ENCODE data around the gene COX19.
A peak's percentile ranks its signal among the peaks of the same experiment; 100 is the strongest.

The COX19 gene

DNA sequence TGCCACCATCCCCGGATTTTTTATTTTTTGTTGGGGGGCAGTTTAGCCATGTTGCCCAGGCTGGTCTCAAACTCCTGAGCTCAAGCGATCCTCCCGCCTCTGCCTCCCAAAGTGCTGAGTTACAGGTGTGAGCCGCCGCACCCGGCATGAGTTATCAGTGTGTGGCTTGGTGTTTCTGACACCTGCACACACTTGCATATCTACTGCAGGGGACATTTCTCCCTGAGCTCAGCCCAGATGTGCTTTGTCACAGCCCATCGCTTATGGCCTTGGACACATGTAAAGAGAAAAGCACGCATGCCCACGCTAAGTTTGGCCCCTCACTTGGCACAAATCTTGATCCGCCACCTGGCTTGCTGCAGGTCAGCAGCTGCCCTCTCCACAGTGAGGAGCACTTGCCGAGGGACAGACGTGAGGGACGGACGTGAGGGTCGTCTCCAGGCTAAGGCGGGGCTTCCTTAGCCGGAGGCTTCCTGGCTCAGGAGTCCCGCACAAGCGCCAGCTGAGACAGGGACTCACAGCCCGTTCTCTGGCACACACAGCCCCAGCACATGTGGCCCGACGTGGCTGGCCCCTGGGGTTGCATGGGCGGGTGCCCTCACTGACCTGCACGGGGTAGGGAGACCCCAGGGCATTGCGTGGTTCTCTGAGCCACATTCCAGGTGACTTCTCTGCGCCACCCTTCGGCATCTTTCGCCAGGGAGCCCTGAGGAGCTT, 19.4 kb upstream of the COX19 start:
- TF ChIP-seq, protein P1, sequence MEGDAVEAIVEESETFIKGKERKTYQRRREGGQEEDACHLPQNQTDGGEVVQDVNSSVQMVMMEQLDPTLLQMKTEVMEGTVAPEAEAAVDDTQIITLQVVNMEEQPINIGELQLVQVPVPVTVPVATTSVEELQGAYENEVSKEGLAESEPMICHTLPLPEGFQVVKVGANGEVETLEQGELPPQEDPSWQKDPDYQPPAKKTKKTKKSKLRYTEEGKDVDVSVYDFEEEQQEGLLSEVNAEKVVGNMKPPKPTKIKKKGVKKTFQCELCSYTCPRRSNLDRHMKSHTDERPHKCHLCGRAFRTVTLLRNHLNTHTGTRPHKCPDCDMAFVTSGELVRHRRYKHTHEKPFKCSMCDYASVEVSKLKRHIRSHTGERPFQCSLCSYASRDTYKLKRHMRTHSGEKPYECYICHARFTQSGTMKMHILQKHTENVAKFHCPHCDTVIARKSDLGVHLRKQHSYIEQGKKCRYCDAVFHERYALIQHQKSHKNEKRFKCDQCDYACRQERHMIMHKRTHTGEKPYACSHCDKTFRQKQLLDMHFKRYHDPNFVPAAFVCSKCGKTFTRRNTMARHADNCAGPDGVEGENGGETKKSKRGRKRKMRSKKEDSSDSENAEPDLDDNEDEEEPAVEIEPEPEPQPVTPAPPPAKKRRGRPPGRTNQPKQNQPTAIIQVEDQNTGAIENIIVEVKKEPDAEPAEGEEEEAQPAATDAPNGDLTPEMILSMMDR (IDR thresholded peaks at IDR 0.05), result no peak
- H3K4me3 ChIP-seq, result no peak overlapping the region
- DNase-seq (ENCODE audit: low spot score), result no peak
- no peak overlapping the region for H3K27ac ChIP-seq

DNA sequence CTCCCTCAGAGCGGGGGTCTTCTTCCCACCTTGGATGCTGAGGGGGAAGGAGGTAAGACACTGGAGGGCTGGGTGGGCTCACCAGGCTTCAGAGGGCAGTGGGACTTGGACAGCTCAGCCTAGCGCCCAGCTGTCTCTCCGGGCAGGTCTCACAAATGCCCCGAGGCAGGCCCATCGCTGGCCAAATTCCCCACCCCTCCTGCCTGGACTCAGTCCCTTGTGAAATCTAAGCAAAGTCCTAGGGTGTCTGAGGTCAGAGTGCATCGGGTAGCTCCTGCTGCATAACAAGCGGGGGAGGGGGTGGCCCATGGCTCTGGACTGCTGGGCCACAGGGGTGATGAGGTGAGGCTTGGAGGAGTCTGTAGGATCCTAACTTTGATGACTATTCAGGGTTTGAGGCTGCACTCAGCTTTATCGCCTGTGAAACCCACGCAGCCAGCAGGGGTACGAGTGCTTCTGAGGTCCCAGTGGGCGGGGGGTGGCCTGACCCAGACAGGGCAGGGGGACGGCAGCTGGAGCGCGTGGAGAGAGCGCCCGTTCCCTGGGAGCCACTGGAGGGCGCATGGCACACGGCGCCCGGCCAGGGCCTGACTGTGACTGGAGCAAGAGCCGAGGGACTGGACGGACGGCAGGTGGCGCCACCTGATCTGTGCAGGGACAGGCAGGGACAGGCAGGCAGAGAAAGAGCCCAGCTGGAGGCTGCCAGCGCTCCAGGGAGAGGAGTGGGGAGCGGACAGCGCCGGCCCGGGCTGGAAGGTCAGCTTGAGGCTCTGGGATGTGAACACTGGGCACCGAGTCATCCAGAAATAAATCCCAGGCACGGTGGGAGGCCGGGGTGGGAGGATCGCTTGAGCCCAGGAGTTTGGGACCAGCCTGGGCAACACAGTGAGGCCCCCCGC, 17.6 kb upstream of the COX19 start:
- TF ChIP-seq, protein P1 (IDR thresholded peaks at IDR 0.05), result peak; percentile 99
- peak; percentile 96 for DNase-seq (ENCODE audit: low spot score)
- Histone ChIP-seq H3K27ac (peak overlapping the region in 1 of 2 donors; percentile 19), H3K4me3 (no peak overlapping the region)

DNA sequence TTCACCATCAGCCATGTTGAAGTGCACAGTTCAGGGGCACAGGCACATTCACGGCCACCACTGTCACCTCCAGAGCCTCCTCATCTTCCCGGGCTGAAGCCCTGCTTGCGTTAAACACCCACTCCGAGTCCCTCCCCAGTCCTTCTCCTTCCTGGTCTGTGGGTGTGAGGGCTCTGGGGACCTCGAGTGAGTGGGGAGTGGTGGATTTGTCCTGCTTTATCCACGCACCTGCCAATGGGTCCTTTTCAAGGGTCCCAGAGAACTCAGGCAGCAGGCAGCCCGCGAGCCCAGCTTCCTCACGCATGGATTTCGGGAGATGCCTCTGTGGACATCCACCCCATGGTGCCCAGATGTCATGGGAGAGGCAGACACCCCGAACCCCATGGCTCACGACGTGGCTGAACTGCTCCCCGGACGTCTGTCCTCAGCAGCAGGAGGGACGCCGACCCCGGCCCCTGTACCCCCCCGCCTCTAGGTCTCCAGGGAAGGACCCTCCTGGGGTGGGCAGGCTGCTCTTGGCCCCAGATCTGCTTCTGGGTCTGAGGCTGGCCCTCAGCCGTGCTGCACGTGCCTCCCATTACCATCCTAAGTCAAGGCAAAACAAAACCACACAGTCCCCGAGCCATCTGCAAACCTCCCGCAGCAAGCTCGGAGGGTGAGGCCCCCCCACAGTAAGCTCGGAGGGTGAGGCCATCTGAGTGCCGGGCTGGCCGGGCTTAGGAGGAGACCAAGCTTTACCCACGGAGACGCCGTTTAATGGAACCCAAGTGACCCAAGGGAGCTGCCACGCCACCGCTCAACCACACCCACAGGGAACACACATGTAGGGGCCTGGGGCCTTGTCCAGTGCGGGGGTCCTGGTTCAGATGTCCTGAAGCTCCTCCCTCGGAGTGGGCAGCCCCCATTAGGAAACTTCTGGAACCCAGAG, 16.6 kb upstream of the COX19 start:
- DNase-seq (ENCODE audit: low spot score), result no peak
- TF ChIP-seq, protein P1 (IDR thresholded peaks at IDR 0.05), result no peak
- Histone ChIP-seq H3K27ac (no peak overlapping the region), H3K4me3 (no peak overlapping the region)

DNA sequence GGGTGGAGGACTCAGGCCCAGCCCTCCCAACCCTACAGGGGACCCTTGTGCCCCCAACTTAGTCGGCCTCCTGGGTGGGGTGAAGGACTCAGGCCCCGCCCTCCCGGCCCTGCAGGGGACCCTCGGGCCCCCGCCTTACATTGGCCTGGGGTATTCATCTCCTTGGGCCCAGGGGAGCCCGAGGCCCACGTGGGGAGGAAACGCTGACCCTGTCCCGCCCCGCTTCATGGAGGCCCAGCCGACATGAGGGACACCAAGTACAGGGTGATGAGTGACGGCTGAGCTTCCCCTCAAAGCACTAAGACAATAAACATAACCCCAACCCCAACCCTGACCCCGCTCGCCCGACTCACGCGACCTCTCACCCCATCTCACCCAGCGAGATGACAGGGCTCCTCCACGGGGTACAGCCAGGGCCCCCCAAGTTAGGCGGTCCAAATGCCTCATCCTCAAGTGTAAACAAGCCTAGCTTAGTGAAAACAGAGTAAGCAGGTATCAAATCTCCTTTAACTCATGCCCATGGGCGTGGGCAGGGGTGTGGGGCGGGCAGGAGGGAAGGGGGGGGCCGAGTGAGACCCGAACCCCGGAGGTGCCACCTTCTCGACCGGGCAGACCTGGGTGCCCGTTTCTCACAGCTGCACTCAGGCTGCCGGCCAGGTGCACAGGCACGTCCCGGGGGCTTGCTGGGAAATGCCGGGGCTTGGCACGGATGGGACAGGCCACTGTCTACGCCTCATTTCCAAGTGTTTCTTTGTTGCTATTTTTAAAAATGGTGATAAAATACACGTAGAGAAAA, 15.8 kb upstream of the COX19 start:
- DNase-seq (ENCODE audit: low spot score), result no peak
- H3K27ac ChIP-seq, result no peak overlapping the region
- TF ChIP-seq, protein P1 (IDR thresholded peaks at IDR 0.05), result no peak
- H3K4me3 ChIP-seq, result no peak overlapping the region

DNA sequence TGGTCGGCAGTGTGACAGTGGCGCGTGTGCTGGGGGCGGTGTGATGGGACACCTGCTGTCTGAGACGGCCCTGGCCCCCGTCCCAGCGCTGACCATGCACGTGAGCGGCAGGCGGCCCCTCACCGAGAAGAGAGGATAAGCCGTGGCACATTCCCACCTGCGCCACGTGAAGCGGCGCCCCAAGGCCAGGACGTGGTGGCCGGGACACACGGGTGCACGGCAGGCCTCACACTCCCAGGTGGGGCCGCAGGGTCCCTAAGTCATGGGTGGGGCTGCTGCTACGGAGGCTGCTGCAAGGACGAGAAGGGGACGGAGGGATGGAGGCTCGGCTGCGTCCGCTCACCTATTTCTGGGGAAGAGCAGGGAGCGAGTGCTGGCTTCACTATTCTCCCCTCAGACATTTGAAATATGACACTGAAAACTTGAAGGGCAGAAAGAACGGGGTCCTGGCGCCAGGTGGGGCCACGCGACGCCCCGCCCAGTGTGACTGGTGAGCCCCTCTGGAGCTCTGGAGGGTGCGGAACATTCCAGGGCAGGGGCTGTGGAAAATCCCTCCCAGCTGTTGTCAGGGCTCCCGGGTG, 15.1 kb upstream of the COX19 start:
- Histone ChIP-seq H3K27ac (no peak overlapping the region), H3K4me3 (no peak overlapping the region)
- TF ChIP-seq, protein P1 (IDR thresholded peaks at IDR 0.05), result no peak
- no peak for DNase-seq (ENCODE audit: low spot score)

Data from coronary artery (tissue), 2 donors.